H1 (cell line): ENCODE data around the gene TLL2. TPM values are rescaled to one million over a fixed set of nuclear protein-coding genes. Genes with fewer than 3 reads are reported as not detected.
A peak's percentile ranks its signal among the peaks of the same experiment; 100 is the strongest.

ENCODE experiments used
- CTCF ChIA-PET: fragments of 300-600 bp; sonication (Branson Sonifier 250); formaldehyde crosslinking; loops from one replicate; lab custom pipeline; 2021; ENCODE audit not compliant: partially characterized antibody; lab: Charles Lee
- POLR2A ChIA-PET: fragments of 300-600 bp; sonication (Branson Sonifier 250); formaldehyde crosslinking; loops from one replicate; lab custom pipeline; 2021; ENCODE audit warnings: inconsistent platforms; ENCODE audit not compliant: partially characterized antibody; lab: Charles Lee
- DNase-seq, 2 experiments: peaks; one replicate each; pipeline versions ENCODE4 v3.0.0 to v3.0.0-alpha.2; 2010 to 2022; ENCODE audit warnings: low spot score in 2 of 2, low read depth in 1 of 2, mixed read lengths in 1 of 2
- FAIRE-seq: peaks from 2 replicates; lab custom pipeline; 2011; peaks lifted over from hg19 to GRCh38; lab: Jason Lieb, UNC
- H2AFZ ChIP-seq: 2 replicates; pipeline ENCODE4 v1.8.1; 2012; ENCODE audit warnings: low read length, inconsistent platforms
- H2AK5ac ChIP-seq: 2 replicates; pipeline ENCODE4 v1.6.1; 2013; ENCODE audit warnings: low read depth, low read length
- H2BK120ac ChIP-seq: replicated peaks from 2 replicates; pipeline ENCODE3; 2013; ENCODE audit warnings: low read depth, low read length, inconsistent platforms
- H2BK12ac ChIP-seq: 2 replicates; pipeline ENCODE4 v1.6.1; 2013; ENCODE audit warnings: low read depth, low read length
- H2BK15ac ChIP-seq: 2 replicates; pipeline ENCODE4 v1.6.1; 2013; ENCODE audit warnings: low read length
- H2BK20ac ChIP-seq: 2 replicates; pipeline ENCODE4 v1.6.1; 2013; ENCODE audit warnings: low read length
- H2BK5ac ChIP-seq: 2 replicates; pipeline ENCODE4 v1.6.1; 2013; ENCODE audit warnings: low read depth, low read length
- H3K14ac ChIP-seq: 2 replicates; pipeline ENCODE4 v1.6.1; 2013; ENCODE audit warnings: inconsistent platforms; ENCODE audit not compliant: insufficient read length
- H3K18ac ChIP-seq: 2 replicates; pipeline ENCODE4 v1.6.1; 2013; ENCODE audit warnings: low read length; ENCODE audit errors: extremely low read depth
- H3K23ac ChIP-seq: 2 replicates; pipeline ENCODE4 v1.6.1; 2013; ENCODE audit warnings: inconsistent platforms; ENCODE audit not compliant: insufficient read length
- H3K23me2 ChIP-seq: 2 replicates; pipeline ENCODE4 v1.6.1; 2013; ENCODE audit warnings: low read depth, low read length
- H3K27ac ChIP-seq: 2 replicates; pipeline ENCODE4 v1.6.1; 2011; ENCODE audit warnings: low read depth, low read length, inconsistent platforms
- H3K27me3 ChIP-seq, 4 experiments: replicated peaks in 1 of 4; 1 replicate in 1 of 4; 2 replicates in 3 of 4; pipeline versions ENCODE4 v1.6.1 to v1.8.1; 2011 to 2013; ENCODE audit warnings: low read length in 3 of 4, mild to moderate bottlenecking in 3 of 4, inconsistent platforms in 2 of 4, mixed read lengths in 2 of 4, moderate library complexity in 1 of 4; ENCODE audit not compliant: control insufficient read depth in 3 of 4, insufficient read depth in 3 of 4; ENCODE audit errors: extremely low read depth in 1 of 4
- H3K36me3 ChIP-seq, 4 experiments: 2 replicates each; pipeline versions ENCODE4 v1.6.1 to v1.8.1; 2011 to 2013; ENCODE audit warnings: mild to moderate bottlenecking in 4 of 4, low read length in 3 of 4, moderate library complexity in 2 of 4, control low read depth in 1 of 4, inconsistent platforms in 1 of 4; ENCODE audit not compliant: insufficient read depth in 4 of 4, control insufficient read depth in 2 of 4
- H3K4ac ChIP-seq: replicated peaks from 2 replicates; pipeline ENCODE3; 2013; ENCODE audit warnings: low read length, low read depth, mixed read lengths, inconsistent platforms; ENCODE audit not compliant: insufficient read length
- H3K4me1 ChIP-seq, 4 experiments: replicated peaks in 1 of 4; 1 replicate in 1 of 4; 2 replicates in 3 of 4; pipeline versions ENCODE4 v1.6.1 to v1.8.1; 2011 to 2013; ENCODE audit warnings: low read length in 3 of 4, inconsistent platforms in 2 of 4, mixed read lengths in 1 of 4; ENCODE audit not compliant: insufficient read depth in 4 of 4, control insufficient read depth in 3 of 4
- H3K4me2 ChIP-seq, 2 experiments: 2 replicates each; pipeline versions ENCODE4 v1.6.1 to v1.8.1; 2011 to 2013; ENCODE audit warnings: low read depth in 2 of 2, low read length in 2 of 2, control low read depth in 1 of 2, inconsistent platforms in 1 of 2, mild to moderate bottlenecking in 1 of 2; ENCODE audit not compliant: insufficient read depth in 1 of 2
- H3K4me3 ChIP-seq, 4 experiments: fragments of 200-600, 300-600 bp in 1 of 4; sonication (generic), shearing (Covaris generic), sonication (Bioruptor Twin) in 1 of 4; 2 replicates each; pipeline versions ENCODE4 v1.5.1 to v1.8.1; 2011 to 2016; ENCODE audit warnings: low read length in 4 of 4, low read depth in 3 of 4, control low read depth in 2 of 4, inconsistent platforms in 2 of 4, mild to moderate bottlenecking in 2 of 4, mixed read lengths in 1 of 4, moderate library complexity in 1 of 4; ENCODE audit not compliant: insufficient read depth in 2 of 4; ENCODE audit errors: extremely low read depth in 1 of 4
- H3K56ac ChIP-seq: replicated peaks from 2 replicates; pipeline ENCODE3; 2013; ENCODE audit warnings: low read depth, mild to moderate bottlenecking, mixed read lengths, low read length, inconsistent platforms; ENCODE audit not compliant: insufficient read length
- H3K79me1 ChIP-seq: 2 replicates; pipeline ENCODE4 v1.6.1; 2013; ENCODE audit warnings: low read depth, low read length, control low read depth
- H3K79me2 ChIP-seq, 2 experiments: 2 replicates each; pipeline versions ENCODE4 v1.6.1 to v1.8.1; 2012 to 2013; ENCODE audit warnings: low read length in 2 of 2, mild to moderate bottlenecking in 2 of 2, inconsistent platforms in 1 of 2; ENCODE audit not compliant: insufficient read depth in 2 of 2, control insufficient read depth in 1 of 2
- H3K9ac ChIP-seq, 4 experiments: replicated peaks in 1 of 4; 1 replicate in 1 of 4; 2 replicates in 3 of 4; pipeline versions ENCODE4 v1.6.1 to v1.8.1; 2011 to 2013; ENCODE audit warnings: low read depth in 3 of 4, low read length in 3 of 4, control low read depth in 2 of 4, mild to moderate bottlenecking in 2 of 4, moderate library complexity in 2 of 4, inconsistent platforms in 1 of 4; ENCODE audit errors: extremely low read depth in 1 of 4
- H3K9me3 ChIP-seq, 2 experiments: 2 replicates each; pipeline versions ENCODE4 v1.6.1 to v1.8.1; 2012 to 2013; ENCODE audit warnings: mild to moderate bottlenecking in 2 of 2, moderate library complexity in 2 of 2, control low read depth in 1 of 2, inconsistent platforms in 1 of 2, low read depth in 1 of 2, low read length in 1 of 2, mixed read lengths in 1 of 2; ENCODE audit not compliant: insufficient read depth in 2 of 2
- H4K20me1 ChIP-seq, 2 experiments: replicated peaks in 1 of 2; 2 replicates each; pipeline versions ENCODE3 to v1.8.1; 2011 to 2013; ENCODE audit warnings: inconsistent platforms in 2 of 2, low read length in 2 of 2, mild to moderate bottlenecking in 1 of 2; ENCODE audit not compliant: insufficient read depth in 2 of 2, control insufficient read depth in 1 of 2
- H4K5ac ChIP-seq: 2 replicates; pipeline ENCODE4 v1.6.1; 2013; ENCODE audit warnings: low read length, low read depth, mixed read lengths, inconsistent platforms; ENCODE audit not compliant: insufficient read length
- H4K8ac ChIP-seq: 2 replicates; pipeline ENCODE4 v1.8.0; 2013; ENCODE audit warnings: mild to moderate bottlenecking, moderate library complexity, low read length, inconsistent platforms; ENCODE audit not compliant: insufficient read depth; ENCODE audit errors: extremely low read depth
- H4K91ac ChIP-seq: replicated peaks from 2 replicates; pipeline ENCODE3; 2013; ENCODE audit warnings: low read length, mixed read lengths, inconsistent platforms; ENCODE audit not compliant: insufficient read length
- POLR2AphosphoS5 ChIP-seq: IDR thresholded peaks from 2 replicates; pipeline ENCODE4 v1.6.1; 2011; ENCODE audit warnings: low read depth, low read length
- WGBS, 2 experiments: shearing (Covaris generic) in 1 of 2; methylation state at CpG; one replicate each; pipeline versions ENCODE4 v1.1.6 to v1.1.7; 2013 to 2015; ENCODE audit warnings: low lambda C conversion rate in 2 of 2, mixed read lengths in 2 of 2, inconsistent platforms in 1 of 2, low coverage in 1 of 2, missing lambda C conversion rate in 1 of 2; ENCODE audit not compliant: insufficient replicate concordance in 2 of 2, insufficient coverage in 1 of 2, insufficient read length in 1 of 2; ENCODE audit errors: extremely low coverage in 1 of 2, missing lambda C conversion rate in 1 of 2; 5-methylcytosine and 5-hydroxymethylcytosine counted together
- polyA plus RNA-seq, 7 experiments: library from polyadenylated mRNA; depleted of rRNA in 3 of 7; stranded (reverse) in 5 of 7; unstranded in 2 of 7; fragments of >200 nt in 5 of 7; fragments of 200-250 nt in 2 of 7; gene quantifications; 1 replicate in 5 of 7; 2 replicates in 1 of 7; 4 replicates in 1 of 7; pipeline versions ENCODE4 v1.2.1 to v1.2.3, GENCODE V29; 2011 to 2013; ENCODE audit warnings: missing spikeins in 2 of 7, mixed read lengths in 2 of 7
- total RNA-seq: library from RNA; stranded (reverse); fragmentation: NEBNext Ultra II Directional; extraction: Animal tissue kit (Norgen Biotek cat#: 25700); gene quantifications from 2 replicates; pipeline ENCODE4 v1.2.1, GENCODE V29; 2021

Gene TLL2
- total and polyA plus RNA-seq, 2 of the 8 experiments (the other 6 are each of a cell fraction or from before 2014, with no cell fraction given): 2.4 to 3.2 TPM

GRCh38 chr10:96446966-96447596 is 66.6 kb downstream of the TLL2 start:
- Histone ChIP-seq H3K18ac (peak overlapping the region; percentile 44), H3K9ac (no peak overlapping the region; a peak in 1 of 7 replicates), H3K4ac (no peak overlapping the region), H3K27ac (0 out of 2 replicates have a peak overlapping the region, but pooled peaks have one; percentile 15), H3K36me3 (no peaks in the 10 kb centered on the region), H2BK20ac (peak overlapping the region; percentile 91), H2BK15ac (peak overlapping the region; percentile 89), H4K20me1 (no peaks in the 10 kb centered on the region), H3K79me1 (no peaks in the 10 kb centered on the region), H3K4me3 (no peak overlapping the region), H3K14ac (no peak overlapping the region), H3K27me3 (no peaks in the 10 kb centered on the region), H3K9me3 (no peaks in the 10 kb centered on the region), H3K4me1 (peaks cover 22 to 34% (median 24%) of the 10 kb centered on the region in 4 experiments), H4K91ac (peak overlapping the region; percentile 69), H3K79me2 (no peaks in the 10 kb centered on the region), H2AK5ac (peak overlapping the region; percentile 49; the same call in 1 of the 2 replicates), H2BK5ac (peak overlapping the region; percentile 49; the same call in 1 of the 2 replicates), H3K4me2 (no peak overlapping the region), H4K5ac (no peak overlapping the region), H4K8ac (no peak overlapping the region; the same call in 1 of the 2 replicates), H2BK120ac (peak overlapping the region; percentile 51), H2BK12ac (peak overlapping the region; percentile 69), H3K56ac (no peak overlapping the region), H3K23ac (no peak overlapping the region), H2AFZ (no peak overlapping the region; the same call in 1 of the 2 replicates), H3K23me2 (no peaks in the 10 kb centered on the region; the same call in 1 of the 2 replicates)
- DNase-seq (no peak), FAIRE-seq (no peak)
- POLR2A ChIA-PET: no interaction called here
- CTCF ChIA-PET: interaction anchor here (0.8 to 3.0 kb wide), 7 partner anchors 23 to 71 kb away, joined by 3 to 8 read pairs (median 4); partner anchors contain the start of gene TLL2
- WGBS, 2 experiments: 77% methylated on average over 10 of the region's 10 CpGs; no CpG with 5 or more reads in 1 of the 2 experiments
- TF ChIP-seq POLR2AphosphoS5: no peak
